KG1 (cell line): ENCODE results near the gene ACOT8.
"Not testable (repeated sequence)": the region's sequence is repeated elsewhere in the genome, so short reads cannot be mapped to it uniquely, and the experiment has no call there.

Experiments
- DNase-seq: peaks from one replicate; lab custom pipeline; 2025; lab: John Stamatoyannopoulos, UW

Gene ACOT8

GRCh38 chr20:45887346-45887715 lies 30.1 kb upstream of the ACOT8 start, which contains the start of gene SPATA25:
Gene SPATA25, minus strand, starts transcription at chr20:45887622. Its CDS starts 32 bp downstream, at chr20:45887590.
- DNase-seq = no peak

- DNase-seq = no peak
These were observed 29.6 kb upstream of the ACOT8 start for GRCh38 chr20:45886590-45887345.

DNA sequence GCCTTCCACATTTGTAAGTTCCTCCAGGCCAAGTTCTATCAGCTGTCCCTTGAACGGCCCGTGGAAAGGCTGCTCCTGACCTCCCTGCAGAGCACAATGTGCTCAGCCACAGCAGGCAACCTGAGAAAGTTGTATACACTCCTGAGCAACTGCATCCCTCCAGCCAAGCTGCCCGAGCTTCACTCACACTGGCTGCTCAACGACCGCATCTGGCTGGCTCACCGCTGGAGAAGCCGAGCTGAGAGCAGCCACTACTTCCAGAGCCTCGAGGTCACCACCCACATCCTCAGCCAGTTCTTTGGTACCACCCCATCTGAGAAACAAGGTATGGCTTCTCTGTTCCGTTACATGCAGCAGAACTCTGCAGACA lies 25.9 kb upstream of the ACOT8 start:
- DNase-seq = no peak

- no peak for DNase-seq
These were observed 25.4 kb upstream of the ACOT8 start for GRCh38 chr20:45882469-45883099.

GRCh38 chr20:45880988-45881788 lies 24.0 kb upstream of the ACOT8 start, which contains the start of gene ZSWIM1:
Gene ZSWIM1, plus strand, starts transcription at chr20:45881227. Its CDS starts 1,366 bp downstream, at chr20:45882593.
- DNase-seq = peak; percentile 99

DNA sequence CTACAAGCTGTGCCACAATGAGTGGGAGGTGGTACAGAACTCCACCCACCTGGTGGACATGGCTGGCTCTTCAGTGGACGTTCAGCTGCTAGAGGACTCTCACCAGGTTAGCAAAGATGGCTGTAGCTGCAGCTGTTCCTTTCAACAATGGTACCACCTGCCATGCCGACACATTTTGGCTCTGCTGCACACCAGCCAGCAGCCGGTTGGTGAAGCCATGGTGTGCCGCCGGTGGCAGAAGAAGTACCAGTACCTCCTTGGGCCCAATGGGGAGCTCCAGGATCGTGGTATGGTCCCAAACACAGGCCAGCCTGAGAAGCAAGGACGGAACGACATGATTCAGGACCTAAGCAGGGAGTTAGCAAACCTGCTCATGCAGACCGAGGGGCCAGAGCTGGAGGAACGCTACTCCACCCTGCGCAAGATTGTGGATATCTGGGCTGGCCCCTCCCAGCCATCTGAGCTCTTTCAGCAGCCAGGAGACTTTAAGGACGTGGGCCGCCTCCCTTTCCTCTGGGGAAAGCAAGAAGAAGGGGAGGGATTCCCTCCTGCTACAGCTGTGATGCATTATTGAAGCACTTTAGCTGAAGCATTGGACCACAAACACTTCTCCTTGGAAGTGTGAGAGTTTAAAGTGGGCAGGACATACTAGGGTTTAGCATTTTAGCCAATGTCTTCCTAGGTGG lies 21.0 kb upstream of the ACOT8 start:
- DNase-seq = no peak

GRCh38 chr20:45874576-45874975 lies 17.4 kb upstream of the ACOT8 start:
- no peak for DNase-seq

GRCh38 chr20:45874104-45874481 lies 16.9 kb upstream of the ACOT8 start:
- DNase-seq = not testable (repeated sequence)

DNA sequence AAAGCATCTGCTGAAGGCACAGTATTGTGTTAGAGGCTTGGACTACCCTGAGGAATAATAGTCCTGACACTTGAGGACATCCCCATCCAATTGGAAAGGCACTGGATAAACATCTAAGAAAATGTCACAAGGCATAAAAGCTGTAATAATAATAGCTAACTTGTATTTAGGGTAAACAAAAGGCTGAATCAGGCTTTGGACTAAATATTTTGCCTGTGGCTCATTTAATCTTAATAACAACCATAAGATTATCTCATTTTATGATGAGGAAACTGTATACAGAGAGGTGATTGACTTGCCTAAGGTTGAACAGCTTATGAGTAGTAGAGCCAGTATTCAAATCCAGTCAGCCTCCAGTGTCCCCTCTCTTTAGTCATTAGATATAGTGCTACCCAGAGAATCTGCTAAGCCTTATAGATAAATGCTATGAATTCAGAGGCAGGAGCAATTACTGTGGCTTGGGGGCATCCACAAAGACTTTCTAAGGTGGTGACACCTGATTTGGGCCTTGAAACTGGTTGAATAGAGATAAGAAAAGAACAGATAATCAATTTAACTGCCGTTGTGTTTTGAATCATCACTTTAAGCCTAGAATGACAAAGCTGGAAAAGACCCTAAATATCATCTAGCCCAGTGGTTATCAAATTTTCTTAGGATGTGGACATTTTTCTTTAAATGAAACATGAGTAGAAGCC lies 16.4 kb upstream of the ACOT8 start:
- DNase-seq = no peak

DNA sequence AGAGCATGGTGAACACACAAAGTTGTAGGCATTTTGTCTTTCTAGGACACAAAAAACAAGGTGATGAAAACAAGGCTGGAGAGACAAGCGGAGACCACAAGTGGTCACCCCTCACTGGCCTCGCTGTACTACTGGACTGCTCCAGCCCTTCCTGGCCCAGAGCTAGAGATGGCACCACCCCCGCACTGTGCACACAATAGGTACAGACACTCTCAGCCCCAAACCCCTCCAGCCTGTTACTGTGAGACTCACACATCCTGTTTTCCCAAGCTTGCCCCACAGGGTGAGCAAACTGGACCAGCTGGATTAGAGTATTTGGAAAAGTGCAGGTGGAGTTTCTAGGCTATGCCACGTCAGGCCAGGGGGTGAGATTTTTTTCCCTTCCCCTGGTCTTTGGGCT lies 15.4 kb upstream of the ACOT8 start:
- DNase-seq = no peak

DNA sequence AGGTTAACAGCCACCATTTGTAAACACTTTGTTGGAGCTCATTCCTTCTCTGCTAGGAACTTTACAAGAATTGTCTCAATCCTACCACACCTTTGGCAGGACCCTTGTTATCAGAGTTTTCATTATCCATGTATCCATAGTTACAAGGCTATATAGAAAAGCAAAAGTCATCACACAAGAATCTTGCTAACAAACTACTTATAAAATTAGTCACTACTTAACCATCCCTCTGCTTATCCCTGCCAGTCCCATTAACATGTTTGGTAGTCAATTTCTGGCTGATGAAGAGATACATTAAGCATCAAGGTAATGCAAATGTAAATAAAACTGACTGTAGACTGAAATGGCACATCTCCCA lies 10.6 kb upstream of the ACOT8 start:
- DNase-seq = no peak

GRCh38 chr20:45867136-45867818 lies 10.1 kb upstream of the ACOT8 start:
- no peak for DNase-seq

- no peak for DNase-seq
These were observed 9.3 kb upstream of the ACOT8 start for GRCh38 chr20:45866454-45866853.

- DNase-seq = no peak
These were observed 6.6 kb upstream of the ACOT8 start for GRCh38 chr20:45863543-45864470.

- no peak for DNase-seq
These were observed 4.3 kb upstream of the ACOT8 start for GRCh38 chr20:45861221-45862075.

GRCh38 chr20:45860560-45861220 lies 3.5 kb upstream of the ACOT8 start:
- no peak for DNase-seq

- no peak for DNase-seq
These were observed 2.7 kb upstream of the ACOT8 start for GRCh38 chr20:45859916-45860315.

GRCh38 chr20:45857882-45858216 lies 657 bp upstream of the ACOT8 start:
- DNase-seq = no peak

DNA sequence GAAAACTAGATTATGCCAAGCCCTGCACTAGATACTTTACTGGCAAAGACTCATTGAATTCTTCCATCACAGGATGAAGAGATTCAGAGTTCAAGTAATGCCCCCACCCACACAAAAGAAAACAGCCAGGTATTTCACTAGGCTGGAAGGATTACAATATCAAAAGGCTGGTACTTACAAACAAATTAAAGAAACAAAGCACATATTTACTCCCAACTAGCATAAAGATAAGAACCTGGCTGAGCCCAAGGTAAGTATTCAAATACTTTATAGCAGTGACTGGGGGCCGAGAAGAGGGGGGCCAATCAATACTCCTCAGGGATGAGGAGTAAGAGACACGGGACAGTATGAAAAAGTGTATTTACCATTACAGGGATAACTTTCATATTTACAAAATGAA lies 3.7 kb downstream of the ACOT8 start:
- no peak for DNase-seq
